Measurements from ENCODE around the gene GRM8.

DNA sequence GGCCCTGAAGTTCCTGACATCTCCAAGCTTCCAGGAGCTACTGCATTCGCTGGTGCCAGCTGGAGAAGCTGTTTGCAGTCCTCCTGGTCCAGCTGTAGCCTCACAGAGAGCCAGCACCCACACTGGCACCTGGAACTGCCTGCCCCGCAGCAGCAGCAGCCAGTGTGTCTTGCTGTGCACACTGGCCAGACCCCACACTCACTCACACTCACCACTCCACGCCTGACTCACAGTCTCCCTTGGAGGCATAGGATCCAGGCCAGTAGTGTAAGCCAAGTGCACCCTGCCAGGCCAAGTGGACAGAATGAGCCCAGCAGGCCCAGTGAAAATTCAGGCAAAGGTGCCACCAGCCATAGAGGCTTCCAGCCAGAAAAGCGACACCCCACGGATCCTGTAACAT is 566.3 kb downstream of the GRM8 start:
- TF ChIP-seq POLR2A (IDR thresholded peaks at IDR 0.05) (no peak), POLR2AphosphoS5 (IDR thresholded peaks at IDR 0.05) (no peak), EP300 (IDR thresholded peaks at IDR 0.05) (no peak)
- TF ChIP-seq, protein P1, sequence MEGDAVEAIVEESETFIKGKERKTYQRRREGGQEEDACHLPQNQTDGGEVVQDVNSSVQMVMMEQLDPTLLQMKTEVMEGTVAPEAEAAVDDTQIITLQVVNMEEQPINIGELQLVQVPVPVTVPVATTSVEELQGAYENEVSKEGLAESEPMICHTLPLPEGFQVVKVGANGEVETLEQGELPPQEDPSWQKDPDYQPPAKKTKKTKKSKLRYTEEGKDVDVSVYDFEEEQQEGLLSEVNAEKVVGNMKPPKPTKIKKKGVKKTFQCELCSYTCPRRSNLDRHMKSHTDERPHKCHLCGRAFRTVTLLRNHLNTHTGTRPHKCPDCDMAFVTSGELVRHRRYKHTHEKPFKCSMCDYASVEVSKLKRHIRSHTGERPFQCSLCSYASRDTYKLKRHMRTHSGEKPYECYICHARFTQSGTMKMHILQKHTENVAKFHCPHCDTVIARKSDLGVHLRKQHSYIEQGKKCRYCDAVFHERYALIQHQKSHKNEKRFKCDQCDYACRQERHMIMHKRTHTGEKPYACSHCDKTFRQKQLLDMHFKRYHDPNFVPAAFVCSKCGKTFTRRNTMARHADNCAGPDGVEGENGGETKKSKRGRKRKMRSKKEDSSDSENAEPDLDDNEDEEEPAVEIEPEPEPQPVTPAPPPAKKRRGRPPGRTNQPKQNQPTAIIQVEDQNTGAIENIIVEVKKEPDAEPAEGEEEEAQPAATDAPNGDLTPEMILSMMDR (IDR thresholded peaks at IDR 0.05), result no peak

Measured in stomach (tissue), 4 donors.